Esophagus squamous epithelium (tissue), 4 donors: ENCODE measurements around the gene CD83.

Experiments
- CTCF ChIP-seq, 6 experiments: fragments of 450-650 bp in 4 of 6; fragments of 200-600 bp in 2 of 6; sonication (generic) in 2 of 6; IDR thresholded peaks; one replicate each; pipeline ENCODE4 v1.5.1; 2016 to 2019; ENCODE audit warnings: antibody characterized with exemption in 6 of 6, mild to moderate bottlenecking in 4 of 6, moderate library complexity in 4 of 6
- POLR2A ChIP-seq, 4 donors: fragments of 450-650 bp; IDR thresholded peaks; one replicate each; pipeline ENCODE4 v1.6.1; 2017; ENCODE audit warnings: antibody characterized with exemption in 4 of 4, mild to moderate bottlenecking in 4 of 4, moderate library complexity in 3 of 4

- TF ChIP-seq CTCF (IDR thresholded peaks at IDR 0.05): no peak
- no peak for TF ChIP-seq POLR2A (IDR thresholded peaks at IDR 0.05)
Observed at GRCh38 chr6:14109411-14109826, 8.2 kb upstream of the CD83 start.
